ENCODE results near the gene ABCB6.

ABCB6 gene

DNA sequence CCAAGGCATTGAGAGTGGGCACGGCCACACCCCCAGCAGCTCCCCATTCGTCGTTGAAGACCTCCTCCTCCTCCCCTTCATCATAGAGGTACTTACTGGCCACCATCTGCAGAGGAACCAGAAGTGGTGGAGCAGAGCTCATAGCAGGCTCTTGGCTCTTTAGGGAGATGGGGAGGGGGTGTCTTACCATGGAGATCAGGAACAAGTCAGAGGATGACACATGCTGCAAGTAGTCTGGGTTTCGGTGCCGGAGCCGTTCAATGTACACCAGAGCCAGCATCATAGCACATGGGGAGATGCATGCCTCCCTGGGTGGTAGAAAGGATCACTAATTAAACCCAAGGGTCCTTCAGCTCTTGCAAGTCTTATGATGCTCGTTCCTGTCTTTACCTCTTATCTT is 44.0 kb downstream of the ABCB6 start (continued):
- no peak for TF ChIP-seq TCF4 (CRISPR knock-in tag; IDR thresholded peaks at IDR 0.05; ENCODE audit: borderline replicate concordance)

GRCh38 chr2:219174146-219174545 is 44.6 kb downstream of the ABCB6 start:
- ATAC-seq: no peak
- no peak for TF ChIP-seq CSDC2 (CRISPR knock-in tag; IDR thresholded peaks at IDR 0.05)
- no peak for TF ChIP-seq ZNF565 (CRISPR knock-in tag; conservative IDR thresholded peaks at IDR 0.05; ENCODE audit: low read depth)
- TF ChIP-seq ZNF8 (CRISPR knock-in tag; IDR thresholded peaks at IDR 0.05): no peak
- TF ChIP-seq PPARA (CRISPR knock-in tag; IDR thresholded peaks at IDR 0.05; ENCODE audit: borderline replicate concordance): no peak
- TF ChIP-seq ISL1 (CRISPR knock-in tag; IDR thresholded peaks at IDR 0.05): no peak
- TF ChIP-seq TCF4 (CRISPR knock-in tag; IDR thresholded peaks at IDR 0.05; ENCODE audit: borderline replicate concordance): no peak
- TF ChIP-seq ESRRG (CRISPR knock-in tag; IDR thresholded peaks at IDR 0.05): no peak
- no peak for TF ChIP-seq ZFP3 (CRISPR knock-in tag; IDR thresholded peaks at IDR 0.05)
- TF ChIP-seq ZFP30 (CRISPR knock-in tag; IDR thresholded peaks at IDR 0.05): no peak
- no peak for TF ChIP-seq ARNTL (CRISPR knock-in tag; IDR thresholded peaks at IDR 0.05; ENCODE audit: borderline replicate concordance, low read depth)

- ATAC-seq: no peak
- TF ChIP-seq TCF4 (CRISPR knock-in tag; IDR thresholded peaks at IDR 0.05; ENCODE audit: borderline replicate concordance): no peak
Measured at GRCh38 chr2:219173176-219173575, 45.6 kb downstream of the ABCB6 start.

GRCh38 chr2:219172231-219173154 is 46.3 kb downstream of the ABCB6 start:
- no peak for ATAC-seq
- TF ChIP-seq ZNF8 (CRISPR knock-in tag; IDR thresholded peaks at IDR 0.05): no peak
- TF ChIP-seq, protein P1, sequence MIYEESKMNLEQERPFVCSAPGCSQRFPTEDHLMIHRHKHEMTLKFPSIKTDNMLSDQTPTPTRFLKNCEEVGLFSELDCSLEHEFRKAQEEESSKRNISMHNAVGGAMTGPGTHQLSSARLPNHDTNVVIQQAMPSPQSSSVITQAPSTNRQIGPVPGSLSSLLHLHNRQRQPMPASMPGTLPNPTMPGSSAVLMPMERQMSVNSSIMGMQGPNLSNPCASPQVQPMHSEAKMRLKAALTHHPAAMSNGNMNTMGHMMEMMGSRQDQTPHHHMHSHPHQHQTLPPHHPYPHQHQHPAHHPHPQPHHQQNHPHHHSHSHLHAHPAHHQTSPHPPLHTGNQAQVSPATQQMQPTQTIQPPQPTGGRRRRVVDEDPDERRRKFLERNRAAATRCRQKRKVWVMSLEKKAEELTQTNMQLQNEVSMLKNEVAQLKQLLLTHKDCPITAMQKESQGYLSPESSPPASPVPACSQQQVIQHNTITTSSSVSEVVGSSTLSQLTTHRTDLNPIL (CRISPR knock-in tag; IDR thresholded peaks at IDR 0.05; ENCODE audit: low read depth): no peak
- TF ChIP-seq ARNTL (CRISPR knock-in tag; IDR thresholded peaks at IDR 0.05; ENCODE audit: borderline replicate concordance, low read depth): no peak
- TF ChIP-seq TOX (CRISPR knock-in tag; IDR thresholded peaks at IDR 0.05; ENCODE audit: borderline replicate concordance): no peak
- no peak for TF ChIP-seq ZNF565 (CRISPR knock-in tag; conservative IDR thresholded peaks at IDR 0.05; ENCODE audit: low read depth)
- no peak for TF ChIP-seq RARB (CRISPR knock-in tag; IDR thresholded peaks at IDR 0.05)
- TF ChIP-seq OSR1 (CRISPR knock-in tag; IDR thresholded peaks at IDR 0.05): no peak
- no peak for TF ChIP-seq CSRNP3 (CRISPR knock-in tag; IDR thresholded peaks at IDR 0.05)
- no peak for TF ChIP-seq POU6F1 (CRISPR knock-in tag; IDR thresholded peaks at IDR 0.05; ENCODE audit: borderline replicate concordance, low read depth)
- no peak for TF ChIP-seq ZNF70 (CRISPR knock-in tag; IDR thresholded peaks at IDR 0.05)
- no peak for TF ChIP-seq TCF4 (CRISPR knock-in tag; IDR thresholded peaks at IDR 0.05; ENCODE audit: borderline replicate concordance)
- TF ChIP-seq ZC3H10 (CRISPR knock-in tag; IDR thresholded peaks at IDR 0.05): no peak
- TF ChIP-seq CSDC2 (CRISPR knock-in tag; IDR thresholded peaks at IDR 0.05): no peak
- no peak for TF ChIP-seq ZFP30 (CRISPR knock-in tag; IDR thresholded peaks at IDR 0.05)
- TF ChIP-seq GLIS3 (CRISPR knock-in tag; IDR thresholded peaks at IDR 0.05): no peak
- TF ChIP-seq ISL1 (CRISPR knock-in tag; IDR thresholded peaks at IDR 0.05): no peak

DNA sequence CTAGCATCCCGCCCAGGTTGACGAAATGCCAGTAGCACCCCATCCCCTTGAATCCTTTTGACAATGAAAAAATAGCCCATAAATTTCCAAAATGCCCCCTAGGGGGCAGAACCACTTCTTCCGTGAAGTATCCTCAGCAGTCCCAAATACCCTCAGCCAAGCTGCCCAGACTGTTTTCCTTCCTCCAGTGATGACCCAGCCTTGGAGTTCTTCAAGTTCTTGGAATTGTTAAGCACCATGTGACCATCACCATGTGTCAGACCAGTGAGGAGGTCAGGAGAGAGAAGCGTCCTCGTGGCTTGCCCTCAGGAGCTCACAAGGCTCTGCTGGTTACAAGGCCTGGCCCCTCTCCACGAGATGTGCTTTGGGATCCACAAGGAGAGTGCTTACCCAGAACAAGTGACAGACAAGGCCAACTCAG is 47.5 kb downstream of the ABCB6 start:
- TF ChIP-seq ESRRG (CRISPR knock-in tag; IDR thresholded peaks at IDR 0.05) (no peak), CSRNP3 (CRISPR knock-in tag; IDR thresholded peaks at IDR 0.05) (no peak), POU6F1 (CRISPR knock-in tag; IDR thresholded peaks at IDR 0.05; ENCODE audit: borderline replicate concordance, low read depth) (no peak), RARB (CRISPR knock-in tag; IDR thresholded peaks at IDR 0.05) (no peak), TOX (CRISPR knock-in tag; IDR thresholded peaks at IDR 0.05; ENCODE audit: borderline replicate concordance) (no peak), BACH2 (CRISPR knock-in tag; IDR thresholded peaks at IDR 0.05; ENCODE audit: borderline replicate concordance) (no peak), TCF4 (CRISPR knock-in tag; IDR thresholded peaks at IDR 0.05; ENCODE audit: borderline replicate concordance) (no peak), GLIS3 (CRISPR knock-in tag; IDR thresholded peaks at IDR 0.05) (no peak), OSR1 (CRISPR knock-in tag; IDR thresholded peaks at IDR 0.05) (no peak), ZFP30 (CRISPR knock-in tag; IDR thresholded peaks at IDR 0.05) (no peak), CSDC2 (CRISPR knock-in tag; IDR thresholded peaks at IDR 0.05) (no peak), PPARA (CRISPR knock-in tag; IDR thresholded peaks at IDR 0.05; ENCODE audit: borderline replicate concordance) (no peak)
- peak; percentile 79 for ATAC-seq

Data from SK-N-SH treated with all-trans-retinoic acid at 6 μM for 48 hours (cell line).